ENCODE data around the gene ABCG4. TPM values are rescaled to one million over a fixed set of nuclear protein-coding genes. Genes with fewer than 3 reads are reported as not detected.

Gene ABCG4
- total and polyA plus RNA-seq, 2 experiments from 2014 or later = 0.58 to 1.0 TPM

GRCh38 chr11:119172513-119172912 is 23.7 kb downstream of the ABCG4 start (continued):
- TF ChIP-seq STAT1 (IDR thresholded peaks at IDR 0.05; ENCODE audit: unreplicated experiment) (no peak), EZH2phosphoT487 (IDR thresholded peaks at IDR 0.05; ENCODE audit: unreplicated experiment) (no peak), ZNF114 (CRISPR knock-in tag; IDR thresholded peaks at IDR 0.05) (no peak), EZH2 (IDR thresholded peaks at IDR 0.05; ENCODE audit: low read depth, unreplicated experiment) (no peak)

- no peak overlapping the region for H3K27ac ChIP-seq (ENCODE audit: low read depth)
- H3K4me1 Mint-ChIP-seq = peaks cover 14% of the 10 kb centered on the region
- H3K4me3 ChIP-seq = no peak overlapping the region
- no peaks in the 10 kb centered on the region for H3K9me2 ChIP-seq (ENCODE audit: insufficient read depth)
- no peak overlapping the region for H3K4me3 Mint-ChIP-seq
- no peaks in the 10 kb centered on the region for H4K20me1 ChIP-seq (replicated peaks; ENCODE audit: insufficient read depth)
- H3K36me3 Mint-ChIP-seq (ENCODE audit: low read depth) = no peaks in the 10 kb centered on the region
- no peaks in the 10 kb centered on the region for H3K27me3 ChIP-seq (ENCODE audit: insufficient read depth)
- peaks cover 16% of the 10 kb centered on the region for H3K27me3 Mint-ChIP-seq (ENCODE audit: insufficient read depth, low read depth, poor library complexity)
- peaks cover 5% of the 10 kb centered on the region; the same call in 1 of the 2 replicates for H3K4me1 ChIP-seq (ENCODE audit: insufficient read depth)
- H3K36me3 ChIP-seq (ENCODE audit: insufficient read depth) = no peaks in the 10 kb centered on the region
- H3K4me2 ChIP-seq = no peak overlapping the region
- no peaks in the 10 kb centered on the region for H3K9me3 Mint-ChIP-seq
- TF ChIP-seq ZNF114 (CRISPR knock-in tag; IDR thresholded peaks at IDR 0.05) (no peak), CREB1 (CRISPR knock-in tag; IDR thresholded peaks at IDR 0.05; ENCODE audit: low read depth) (no peak), NANOG (IDR thresholded peaks at IDR 0.05; ENCODE audit: borderline replicate concordance) (no peak), REST (IDR thresholded peaks at IDR 0.05; ENCODE audit: unreplicated experiment) (no peak), POLR2AphosphoS5 (IDR thresholded peaks at IDR 0.05; ENCODE audit: low read depth) (no peak), ETS1 (IDR thresholded peaks at IDR 0.05) (no peak), EZH2phosphoT487 (IDR thresholded peaks at IDR 0.05; ENCODE audit: unreplicated experiment) (no peak), JUNB (IDR thresholded peaks at IDR 0.05; ENCODE audit: unreplicated experiment) (no peak), CTCF (conservative IDR thresholded peaks at IDR 0.05; ENCODE audit: low read depth in 2 of 2) (no peak), STAT1 (IDR thresholded peaks at IDR 0.05; ENCODE audit: unreplicated experiment) (no peak), EZH2 (IDR thresholded peaks at IDR 0.05; ENCODE audit: low read depth, unreplicated experiment) (no peak), ZNF462 (CRISPR knock-in tag; IDR thresholded peaks at IDR 0.05) (no peak), ZNF331 (CRISPR knock-in tag; IDR thresholded peaks at IDR 0.05; ENCODE audit: low read depth) (no peak)
- DNase-seq (ENCODE audit: low spot score) (no peak), ATAC-seq (no peak)
- H3K79me2 ChIP-seq (replicated peaks; ENCODE audit: insufficient read depth) = no peaks in the 10 kb centered on the region
- no peak overlapping the region for H2AFZ ChIP-seq
- peaks cover 6% of the 10 kb centered on the region; the same call in 1 of the 2 replicates for H3F3A ChIP-seq (replicated peaks; ENCODE audit: low read depth)
- no peak overlapping the region for H3K27ac Mint-ChIP-seq
Observed at GRCh38 chr11:119173453-119173852, 24.6 kb downstream of the ABCG4 start.

Measured in GM23338 (cell line).